Measurements from ENCODE around the gene CCRL2.

DNA sequence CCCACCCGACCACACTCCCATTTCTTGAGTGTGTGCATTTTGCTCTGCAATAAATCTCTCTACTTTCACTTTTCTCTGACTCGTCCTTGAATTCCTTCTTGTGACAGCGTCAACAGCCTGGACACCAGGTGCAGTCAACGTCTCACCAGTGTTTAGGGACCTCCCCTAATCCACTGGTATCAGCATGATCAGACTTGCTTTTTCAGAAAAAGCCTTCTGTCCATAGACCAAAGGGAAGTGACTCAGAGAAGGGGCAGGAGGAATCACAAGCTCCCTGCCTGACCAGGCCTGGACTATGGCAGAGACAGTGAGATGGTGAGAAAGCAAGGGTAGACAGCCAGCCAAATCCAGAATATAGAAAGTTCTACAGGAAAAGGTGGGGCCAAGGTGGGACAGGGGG, 20.9 kb upstream of the CCRL2 start:
- TF ChIP-seq, protein P1, sequence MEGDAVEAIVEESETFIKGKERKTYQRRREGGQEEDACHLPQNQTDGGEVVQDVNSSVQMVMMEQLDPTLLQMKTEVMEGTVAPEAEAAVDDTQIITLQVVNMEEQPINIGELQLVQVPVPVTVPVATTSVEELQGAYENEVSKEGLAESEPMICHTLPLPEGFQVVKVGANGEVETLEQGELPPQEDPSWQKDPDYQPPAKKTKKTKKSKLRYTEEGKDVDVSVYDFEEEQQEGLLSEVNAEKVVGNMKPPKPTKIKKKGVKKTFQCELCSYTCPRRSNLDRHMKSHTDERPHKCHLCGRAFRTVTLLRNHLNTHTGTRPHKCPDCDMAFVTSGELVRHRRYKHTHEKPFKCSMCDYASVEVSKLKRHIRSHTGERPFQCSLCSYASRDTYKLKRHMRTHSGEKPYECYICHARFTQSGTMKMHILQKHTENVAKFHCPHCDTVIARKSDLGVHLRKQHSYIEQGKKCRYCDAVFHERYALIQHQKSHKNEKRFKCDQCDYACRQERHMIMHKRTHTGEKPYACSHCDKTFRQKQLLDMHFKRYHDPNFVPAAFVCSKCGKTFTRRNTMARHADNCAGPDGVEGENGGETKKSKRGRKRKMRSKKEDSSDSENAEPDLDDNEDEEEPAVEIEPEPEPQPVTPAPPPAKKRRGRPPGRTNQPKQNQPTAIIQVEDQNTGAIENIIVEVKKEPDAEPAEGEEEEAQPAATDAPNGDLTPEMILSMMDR (IDR thresholded peaks at IDR 0.05) = no peak
- no peak for TF ChIP-seq POLR2A (IDR thresholded peaks at IDR 0.05)
